Heart right ventricle (tissue), 16 donors: Measurements from ENCODE around the gene OSR1. TPM values are rescaled to one million over a fixed set of nuclear protein-coding genes. Genes with fewer than 3 reads are reported as not detected.
A peak's percentile ranks its signal among the peaks of the same experiment; 100 is the strongest.
"Not testable (repeated sequence)": the region's sequence is repeated elsewhere in the genome, so short reads cannot be mapped to it uniquely, and the experiment has no call there.

Experiments used
- ATAC-seq, 8 donors: fragments of 200-7000 bp; cut with Tn5 transposase; one replicate each; pipeline ENCODE4 v1.9.1; 2020; ENCODE audit warnings: mild to moderate bottlenecking in 8 of 8, moderate library complexity in 8 of 8, moderate number of reproducible peaks in 1 of 8
- DNase-seq, 2 donors: peaks; one replicate each; pipeline ENCODE4 v3.0.0-alpha.2; 2020
- H3K27ac ChIP-seq, 10 donors: fragments of 200-600 bp; sonication (generic) in 2 of 10; one replicate each; pipeline versions ENCODE4 v1.5.0 to v1.8.0; 2020 to 2022; ENCODE audit warnings: mild to moderate bottlenecking in 3 of 10
- H3K27me3 ChIP-seq, 7 donors: fragments of 200-600 bp; one replicate each; pipeline ENCODE4 v1.8.0; 2021 to 2022; ENCODE audit warnings: mild to moderate bottlenecking in 2 of 7
- H3K36me3 ChIP-seq, 9 donors: fragments of 200-600 bp; sonication (generic) in 1 of 9; one replicate each; pipeline versions ENCODE4 v1.5.0 to v1.8.0; 2020 to 2022; ENCODE audit warnings: mild to moderate bottlenecking in 2 of 9
- H3K4me1 ChIP-seq, 9 donors: fragments of 200-600 bp; sonication (generic) in 1 of 9; one replicate each; pipeline versions ENCODE4 v1.5.0 to v1.8.0; 2020 to 2022; ENCODE audit warnings: mild to moderate bottlenecking in 4 of 9
- H3K4me3 ChIP-seq, 10 donors: fragments of 200-600 bp; sonication (generic) in 2 of 10; one replicate each; pipeline versions ENCODE4 v1.5.0 to v1.8.0; 2020 to 2022; ENCODE audit warnings: mild to moderate bottlenecking in 7 of 10, moderate library complexity in 2 of 10
- H3K9me3 ChIP-seq, 11 donors: fragments of 200-600 bp in 10 of 11; sonication (generic) in 2 of 11; one replicate each; pipeline versions ENCODE4 v1.5.0 to v1.8.0; 2013 to 2022; ENCODE audit warnings: mild to moderate bottlenecking in 2 of 11, control low read depth in 1 of 11, moderate library complexity in 1 of 11
- WGBS, 2 donors: extraction: QIAGEN DNeasy Blood & Tissue Kit; methylation state at CpG; one replicate each; pipeline ENCODE4 v1.1.7; 2013; ENCODE audit warnings: inconsistent platforms in 1 of 2; 5-methylcytosine and 5-hydroxymethylcytosine counted together
- intact Hi-C, 10 donors: fragments of 100-400 bp; cut with DNase I; formaldehyde crosslinking; loops; one replicate each; pipeline versions ENCODE4 v1.11.1 to v1.14.2; 2022
- polyA plus RNA-seq, 2 donors: library from polyadenylated mRNA; stranded (reverse); fragments of 200-250 nt; gene quantifications; one replicate each; pipeline ENCODE4 v1.2.3, GENCODE V29; 2013
- total RNA-seq, 10 donors: library from RNA; stranded (reverse); fragmentation: NEBNext Ultra II Directional in 3 of 10; extraction: Animal tissue kit (Norgen Biotek cat#: 25700) in 3 of 10; gene quantifications; one replicate each; pipeline versions ENCODE4 v1.2.1 to v1.2.4, GENCODE V29; 2021 to 2023
- TF ChIP-seq, protein P1 (sequence below), 9 donors: fragments of 200-600 bp; sonication (generic) in 2 of 9; IDR thresholded peaks; one replicate each; pipeline versions ENCODE4 v1.5.0 to v1.8.0; 2021 to 2022; ENCODE audit warnings: antibody characterized with exemption in 9 of 9, mild to moderate bottlenecking in 5 of 9, moderate library complexity in 1 of 9
- donor health status: Arrhythmogenic right ventricular cardiomyopathy.
- donor health status: ischemic (EF 13 %, LVEDD 7.1; RV severe dilation, severe dysfunction).
- donor health status: healthy with polysubstance abuse.
- donor health status: DM: no; HTN: yes; CAD: no.
- donor health status: DM: no; HTN: no; CAD: no.
- donor health status: ischemic (EF 25% LVEDD 6.9; RV normal size, moderate dysfunction).
- donor health status: ischemic (EF 25% LVEDD 5.7; RV mildly dilated, moderate dysfunction).
- donor health status: healthy.
- donor health status: DM: yes; HTN: yes; CAD: no.
- donor health status: Ischemic cardiomyopathy.
- donor health status: ischemic (EF 35%, LVEDD 5.7; RV mildly dilated, moderate dysfunction).
- donor health status: nonischemic (EF 11% LVEDD 7.7; RV severe dilation, severe dysfunction).
- donor health status: DM: yes; HTN: yes; CAD: no.
- donor health status: PGD.
- donor health status: ischemic (EF 29% LVEDD 5.4; RV normal size, mild dysfunction).
- donor health status: nonischemic (EF 23%, LVEDD 6.1; RV moderate dilation, normal function).

Gene OSR1
- total and polyA plus RNA-seq, 12 donors: 0.71 to 13.3 (median 2.7) TPM

DNA sequence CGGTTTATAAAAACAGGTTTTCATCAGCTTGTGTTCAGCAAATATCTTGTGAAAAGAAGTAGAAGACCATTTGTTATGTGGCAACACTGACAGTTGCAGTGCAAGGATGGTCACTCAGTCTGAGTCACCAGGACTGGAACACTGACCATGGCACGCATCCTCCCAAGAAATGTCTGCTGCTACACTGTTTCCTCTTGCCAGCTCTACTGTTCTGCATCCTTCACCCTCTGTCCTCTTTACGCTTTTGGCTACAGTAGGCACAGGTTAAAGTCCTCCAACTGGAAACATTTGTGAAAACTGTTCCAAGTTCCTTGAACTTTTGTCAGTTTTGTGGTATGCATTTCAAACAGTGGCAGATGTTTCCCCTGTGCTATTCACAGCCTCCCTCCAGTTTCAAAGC lies 39.4 kb downstream of the OSR1 start:
- ATAC-seq (no peak), DNase-seq (no peak)
- Histone ChIP-seq H3K9me3 (peaks cover 0 to 2% (median 0%) of the 10 kb centered on the region in 11 donors), H3K4me3 (no peak overlapping the region), H3K27ac (no peak overlapping the region), H3K36me3 (no peaks in the 10 kb centered on the region), H3K4me1 (no peaks in the 10 kb centered on the region), H3K27me3 (no peaks in the 10 kb centered on the region)
- WGBS, 2 donors: 94 to 96% methylated on average over 3 of the region's 3 CpGs
- intact Hi-C loops: no loop called here
- TF ChIP-seq, protein P1, sequence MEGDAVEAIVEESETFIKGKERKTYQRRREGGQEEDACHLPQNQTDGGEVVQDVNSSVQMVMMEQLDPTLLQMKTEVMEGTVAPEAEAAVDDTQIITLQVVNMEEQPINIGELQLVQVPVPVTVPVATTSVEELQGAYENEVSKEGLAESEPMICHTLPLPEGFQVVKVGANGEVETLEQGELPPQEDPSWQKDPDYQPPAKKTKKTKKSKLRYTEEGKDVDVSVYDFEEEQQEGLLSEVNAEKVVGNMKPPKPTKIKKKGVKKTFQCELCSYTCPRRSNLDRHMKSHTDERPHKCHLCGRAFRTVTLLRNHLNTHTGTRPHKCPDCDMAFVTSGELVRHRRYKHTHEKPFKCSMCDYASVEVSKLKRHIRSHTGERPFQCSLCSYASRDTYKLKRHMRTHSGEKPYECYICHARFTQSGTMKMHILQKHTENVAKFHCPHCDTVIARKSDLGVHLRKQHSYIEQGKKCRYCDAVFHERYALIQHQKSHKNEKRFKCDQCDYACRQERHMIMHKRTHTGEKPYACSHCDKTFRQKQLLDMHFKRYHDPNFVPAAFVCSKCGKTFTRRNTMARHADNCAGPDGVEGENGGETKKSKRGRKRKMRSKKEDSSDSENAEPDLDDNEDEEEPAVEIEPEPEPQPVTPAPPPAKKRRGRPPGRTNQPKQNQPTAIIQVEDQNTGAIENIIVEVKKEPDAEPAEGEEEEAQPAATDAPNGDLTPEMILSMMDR (IDR thresholded peaks at IDR 0.05): no peak

DNA sequence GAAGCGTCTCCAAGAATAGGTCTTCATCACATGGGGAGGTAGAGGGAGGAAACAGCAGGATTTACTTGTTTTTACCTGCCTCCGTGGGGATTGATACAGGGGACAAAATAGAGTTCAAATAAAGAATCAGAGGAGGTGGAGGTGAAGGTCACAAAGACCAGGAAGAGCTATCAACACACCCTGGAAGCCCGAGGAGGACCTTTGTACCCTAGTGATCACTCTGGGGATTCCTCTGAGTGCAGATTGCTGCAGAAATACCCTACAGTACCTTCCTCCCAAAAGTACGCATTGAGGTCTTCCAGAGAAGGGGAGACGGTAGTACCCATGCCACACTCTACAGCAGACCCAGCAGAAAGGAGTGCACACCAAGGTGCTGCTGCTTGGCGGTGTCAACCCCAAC lies 44.9 kb downstream of the OSR1 start:
- no peak for ATAC-seq
- TF ChIP-seq, protein P1 (IDR thresholded peaks at IDR 0.05): no peak
- 86 to 94% methylated on average over 6 of the region's 6 CpGs for WGBS, 2 donors
- Histone ChIP-seq H3K27me3 (no peaks in the 10 kb centered on the region), H3K36me3 (no peaks in the 10 kb centered on the region), H3K4me3 (no peak overlapping the region), H3K4me1 (no peaks in the 10 kb centered on the region), H3K27ac (no peak overlapping the region), H3K9me3 (peaks cover 0 to 5% (median 0%) of the 10 kb centered on the region in 11 donors)
- intact Hi-C loops: no loop called here
- DNase-seq: no peak

DNA sequence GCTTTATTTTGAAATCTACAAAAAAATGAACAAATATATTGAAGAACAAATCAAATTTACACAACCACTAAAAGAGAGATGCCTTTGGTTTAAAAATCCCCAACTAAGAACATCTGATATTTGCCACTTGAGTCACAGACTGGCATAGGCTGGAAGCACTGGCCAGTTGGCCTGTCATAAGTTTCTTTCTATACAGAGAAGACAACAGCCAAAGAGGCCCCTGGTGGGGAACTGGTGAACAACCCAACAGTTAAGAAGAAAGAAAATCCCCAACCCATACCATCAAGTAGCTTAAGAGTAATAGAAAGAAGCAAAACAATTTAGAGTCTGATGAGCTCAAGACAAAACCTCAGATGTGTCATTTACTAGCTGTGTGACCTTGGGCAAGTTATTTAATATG lies 45.5 kb downstream of the OSR1 start:
- H3K27me3 ChIP-seq: no peaks in the 10 kb centered on the region
- H3K4me3 ChIP-seq: no peak overlapping the region
- intact Hi-C loops: no loop called here
- H3K36me3 ChIP-seq: no peaks in the 10 kb centered on the region
- peaks cover 0 to 5% (median 0%) of the 10 kb centered on the region in 11 donors for H3K9me3 ChIP-seq
- no peak for DNase-seq
- no peaks in the 10 kb centered on the region for H3K4me1 ChIP-seq
- no peak overlapping the region for H3K27ac ChIP-seq
- TF ChIP-seq, protein P1 (IDR thresholded peaks at IDR 0.05): peak in 8 of 9 donors; percentile 5 to 46 (median 34)
- ATAC-seq: peak in 2 of 8 donors; percentile 16 to 41

DNA sequence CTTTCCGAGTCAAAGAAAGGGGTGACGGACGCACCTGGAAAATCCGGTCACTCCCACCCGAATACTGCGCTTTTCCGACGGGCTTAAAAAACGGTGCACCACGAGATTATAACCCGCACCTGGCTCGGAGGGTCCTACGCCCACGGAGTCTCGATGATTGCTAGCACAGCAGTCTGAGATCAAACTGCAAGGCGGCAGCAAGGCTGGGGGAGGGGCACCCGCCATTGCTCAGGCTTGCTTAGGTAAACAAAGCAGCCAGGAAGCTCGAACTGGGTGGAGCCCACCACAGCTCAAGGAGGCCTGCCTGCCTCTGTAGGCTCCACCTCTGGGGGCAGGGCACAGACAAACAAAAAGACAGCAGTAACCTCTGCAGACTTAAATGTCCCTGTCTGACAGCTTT lies 52.4 kb downstream of the OSR1 start:
- H3K27ac ChIP-seq, intact Hi-C loops, ATAC-seq, DNase-seq, H3K9me3 ChIP-seq, H3K4me1 ChIP-seq, H3K4me3 ChIP-seq, H3K36me3 ChIP-seq, H3K27me3 ChIP-seq: not testable (repeated sequence)
- WGBS, 2 donors: 81% methylated on average over 16 to 17 of the region's 18 CpGs

DNA sequence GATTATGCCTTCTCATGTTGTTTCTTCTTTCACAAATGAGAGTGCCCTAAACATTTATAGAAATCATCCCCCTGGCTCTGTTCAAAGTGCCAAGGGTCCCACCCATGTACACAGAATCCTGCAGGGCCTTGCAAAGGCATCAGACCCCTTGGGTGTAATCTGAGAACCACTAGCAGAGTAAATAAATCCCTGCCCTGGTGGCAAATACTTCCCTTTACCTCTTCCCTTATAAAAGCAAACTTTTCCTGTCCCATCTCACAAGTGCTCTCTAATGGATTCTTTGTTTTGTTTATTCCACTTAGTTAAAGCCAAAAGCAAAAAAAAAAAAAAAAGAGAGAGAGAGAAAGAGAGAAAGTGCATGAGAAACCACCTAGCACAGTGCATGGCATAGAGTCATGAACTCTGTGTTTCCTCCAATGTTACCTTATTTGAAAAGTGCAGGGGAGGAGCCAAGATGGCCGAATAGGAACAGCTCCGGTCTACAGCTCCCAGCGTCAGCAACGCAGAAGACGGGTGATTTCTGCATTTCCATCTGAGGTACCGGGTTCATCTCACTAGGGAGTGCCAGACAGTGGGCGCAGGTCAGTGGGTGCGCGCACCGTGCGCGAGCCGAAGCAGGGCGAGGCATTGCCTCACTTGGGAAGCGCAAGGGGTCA lies 52.9 kb downstream of the OSR1 start:
- H3K4me1 ChIP-seq, intact Hi-C loops, DNase-seq, H3K27me3 ChIP-seq, ATAC-seq, H3K27ac ChIP-seq, H3K9me3 ChIP-seq, H3K36me3 ChIP-seq, H3K4me3 ChIP-seq: not testable (repeated sequence)
- 87 to 91% methylated on average over 5 to 7 of the region's 15 CpGs for WGBS, 2 donors
